ENCODE measurements around the gene TBCB.
"Not testable (repeated sequence)": the region's sequence is repeated elsewhere in the genome, so short reads cannot be mapped to it uniquely, and the experiment has no call there.

Gene TBCB
- 44.3 reads per million, percentile 65 among the genes with 10 or more reads in this experiment for total RNA-seq

- DNase-seq, result peak; percentile 85
Measured at GRCh38 chr19:36115453-36116343, at the start of gene TBCB. TBCB (plus strand) TSS chr19:36115468; CDS start chr19:36115561, 93 bp downstream.

- no peak for DNase-seq
Measured at GRCh38 chr19:36067681-36068080, 47.6 kb upstream of the TBCB start.

- not testable (repeated sequence) for DNase-seq
Measured at GRCh38 chr19:36068810-36069499, 46.3 kb upstream of the TBCB start.

- no peak for DNase-seq
Measured at GRCh38 chr19:36072081-36072480, 43.2 kb upstream of the TBCB start.

GRCh38 chr19:36073121-36073876, 42.0 kb upstream of the TBCB start:
- no peak for DNase-seq

GRCh38 chr19:36079389-36079945, 35.8 kb upstream of the TBCB start:
- DNase-seq, result no peak

- DNase-seq, result no peak
Measured at GRCh38 chr19:36081385-36081784, 33.9 kb upstream of the TBCB start.

- DNase-seq, result no peak
Measured at GRCh38 chr19:36081894-36082293, 33.4 kb upstream of the TBCB start.

- no peak for DNase-seq
Measured at GRCh38 chr19:36082916-36083315, 32.4 kb upstream of the TBCB start.

- no peak for DNase-seq
Measured at GRCh38 chr19:36084231-36085009, 30.8 kb upstream of the TBCB start.

GRCh38 chr19:36086326-36086725, 28.9 kb upstream of the TBCB start:
- DNase-seq, result no peak

GRCh38 chr19:36089847-36090246, 25.4 kb upstream of the TBCB start:
- DNase-seq, result no peak

- DNase-seq, result no peak
Measured at GRCh38 chr19:36090910-36091695, 24.2 kb upstream of the TBCB start.

GRCh38 chr19:36092566-36092965, 22.7 kb upstream of the TBCB start:
- no peak for DNase-seq

- DNase-seq, result no peak
Measured at GRCh38 chr19:36093146-36093662, 22.1 kb upstream of the TBCB start.

- DNase-seq, result no peak
Measured at GRCh38 chr19:36093687-36094086, 21.6 kb upstream of the TBCB start.

GRCh38 chr19:36097036-36097435, 18.2 kb upstream of the TBCB start:
- no peak for DNase-seq

GRCh38 chr19:36099166-36099785, 16.0 kb upstream of the TBCB start:
- no peak for DNase-seq

- no peak for DNase-seq
Measured at GRCh38 chr19:36100476-36100875, 14.8 kb upstream of the TBCB start.

GRCh38 chr19:36101550-36102327, 13.5 kb upstream of the TBCB start:
- DNase-seq, result no peak

All from effector CD4-positive, alpha-beta T cell (primary cell).